HG02973 (cell line): ENCODE measurements around the gene KLHL20.
"Not testable (repeated sequence)": the region's sequence is repeated elsewhere in the genome, so short reads cannot be mapped to it uniquely, and the experiment has no call there.

Experiments
- ATAC-seq: cut with Tn5 transposase; IDR thresholded peaks from one replicate; pipeline ENCODE4 v1.9.1; 2021; ENCODE audit warnings: moderate library complexity; ENCODE audit not compliant: unreplicated experiment

KLHL20 gene

DNA sequence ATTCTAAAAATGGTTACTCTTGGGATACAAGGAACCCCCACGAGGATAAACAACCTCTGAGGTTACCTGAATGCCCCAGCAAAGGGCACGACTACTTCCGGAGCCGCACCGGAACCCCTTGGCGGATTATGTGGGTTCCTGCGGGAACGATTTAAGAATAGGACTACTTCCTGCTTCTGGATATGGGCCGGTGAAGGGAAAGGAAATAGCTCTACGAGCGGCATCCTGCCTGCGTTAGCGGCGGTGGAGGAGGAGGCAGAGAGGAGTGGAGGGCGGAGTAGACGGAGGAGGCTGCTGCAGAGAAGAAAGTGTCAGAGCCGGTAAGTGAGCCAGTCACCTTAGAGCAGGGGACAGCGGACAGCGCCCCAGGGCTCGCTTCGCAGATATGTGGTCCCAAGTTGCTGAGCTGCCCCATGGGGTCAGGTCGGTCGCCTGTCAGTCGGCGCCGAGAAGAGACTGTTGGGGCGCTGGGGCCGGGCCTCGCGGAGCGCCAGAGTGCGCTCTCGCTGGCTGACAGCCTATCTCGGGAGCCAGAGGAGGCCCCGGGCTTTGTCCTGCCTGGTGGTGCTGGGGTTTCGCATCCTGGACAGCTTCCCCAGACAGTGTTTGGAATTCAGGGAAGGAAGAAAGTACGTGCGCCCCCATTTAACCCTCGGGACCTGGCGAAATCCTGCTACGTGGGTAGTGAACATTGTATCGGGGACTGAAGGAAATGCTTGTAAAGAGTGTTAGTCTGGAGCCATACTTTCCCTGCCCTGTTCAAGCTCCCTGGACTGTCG, at the start of gene KLHL20:
Gene KLHL20, plus strand, starts transcription at position 223 of the 779 bp plus-strand sequence. CDS start 1,063 bp downstream, outside the sequence.
- peak; percentile 88 for ATAC-seq

DNA sequence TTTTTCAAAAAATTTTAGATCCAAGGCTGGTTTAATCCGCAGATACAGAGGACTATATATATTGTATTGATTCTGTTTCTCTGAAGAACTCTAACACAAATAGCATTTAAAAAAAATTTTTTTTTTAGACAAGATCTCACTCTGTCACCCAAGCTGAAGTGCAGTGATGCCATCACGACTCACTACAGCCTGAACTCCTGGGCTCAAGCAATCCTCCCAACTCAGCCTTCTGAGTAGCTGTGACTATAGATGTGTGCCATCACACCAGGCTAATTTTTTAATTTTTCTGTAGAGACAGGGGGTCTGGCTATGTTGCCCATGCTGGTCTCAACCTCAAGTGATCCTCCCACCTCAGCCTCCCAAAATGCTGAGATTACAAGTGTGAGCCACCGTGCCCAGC, 48.1 kb upstream of the KLHL20 start:
- ATAC-seq, result no peak

DNA sequence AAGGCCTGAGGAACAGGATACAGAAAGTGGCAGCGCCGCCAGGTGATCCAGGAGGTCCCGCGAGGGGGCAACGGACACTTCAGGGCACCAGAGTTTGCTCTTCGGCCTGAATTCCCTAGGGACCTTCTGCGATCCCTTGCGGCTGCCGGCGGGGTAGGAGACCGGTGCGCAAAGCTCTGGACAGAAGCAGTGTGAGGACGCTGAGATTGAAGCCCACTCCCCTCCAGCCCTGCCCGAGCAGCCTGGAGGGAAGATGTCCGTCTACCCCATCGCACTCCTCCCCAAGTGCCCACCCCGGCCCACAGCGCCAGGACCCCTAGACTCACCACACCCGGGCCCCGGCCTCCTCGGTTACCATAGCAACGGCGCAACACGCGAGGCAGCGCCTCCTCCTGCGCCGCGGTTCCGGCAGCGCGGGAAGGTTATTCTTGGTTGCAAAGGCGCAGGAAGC, 45.3 kb upstream of the KLHL20 start, which contains the start of gene ANKRD45:
Gene ANKRD45, minus strand, starts transcription at position 361 of the 451 bp plus-strand sequence. CDS start 10,433 bp downstream, outside the sequence.
- ATAC-seq, result no peak

GRCh38 chr1:173674496-173674895, 40.3 kb upstream of the KLHL20 start:
- not testable (repeated sequence) for ATAC-seq

- not testable (repeated sequence) for ATAC-seq
Measured at GRCh38 chr1:173680152-173680551, 34.6 kb upstream of the KLHL20 start.

DNA sequence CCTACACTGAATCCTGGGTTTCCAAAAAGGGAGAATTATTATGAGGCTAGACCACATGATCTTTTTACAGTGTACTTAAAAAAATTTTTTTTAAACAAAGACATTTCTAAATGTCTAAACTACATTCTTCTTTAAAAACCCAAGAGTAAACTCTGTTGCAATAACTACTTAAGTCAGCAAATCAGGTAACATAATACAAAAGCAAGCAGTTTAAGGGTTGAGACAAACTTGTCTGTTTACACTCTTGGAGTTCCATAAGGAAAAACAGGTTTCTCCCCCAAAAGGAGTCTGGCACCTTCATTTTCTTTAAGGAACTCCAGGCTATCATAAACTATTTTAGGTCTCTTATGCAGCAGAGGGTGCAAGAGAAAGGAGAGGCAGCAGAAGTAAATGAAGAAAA, 32.6 kb upstream of the KLHL20 start:
- ATAC-seq, result no peak

- ATAC-seq, result not testable (repeated sequence)
Measured at GRCh38 chr1:173683838-173684237, 30.9 kb upstream of the KLHL20 start.

GRCh38 chr1:173685121-173685520, 29.7 kb upstream of the KLHL20 start:
- not testable (repeated sequence) for ATAC-seq

GRCh38 chr1:173688300-173688699, 26.5 kb upstream of the KLHL20 start:
- ATAC-seq, result no peak

DNA sequence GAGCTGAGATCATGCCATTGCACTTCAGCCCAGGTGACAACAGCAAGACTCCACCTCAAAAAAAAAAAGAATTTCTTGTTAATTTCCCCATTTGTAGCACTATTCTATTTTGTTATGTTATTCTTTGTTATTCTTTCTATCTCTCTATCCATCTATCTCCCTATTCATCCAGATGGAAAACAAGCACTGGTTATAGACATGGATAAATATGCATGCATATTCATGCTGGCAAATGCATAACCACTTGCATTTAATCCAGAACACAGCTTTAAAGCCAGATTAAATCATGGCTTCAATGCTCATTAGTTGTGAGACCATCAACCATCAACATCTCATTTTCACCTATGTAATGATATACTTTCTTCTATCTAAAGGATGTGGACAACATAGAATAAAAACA, 21.5 kb upstream of the KLHL20 start:
- no peak for ATAC-seq

DNA sequence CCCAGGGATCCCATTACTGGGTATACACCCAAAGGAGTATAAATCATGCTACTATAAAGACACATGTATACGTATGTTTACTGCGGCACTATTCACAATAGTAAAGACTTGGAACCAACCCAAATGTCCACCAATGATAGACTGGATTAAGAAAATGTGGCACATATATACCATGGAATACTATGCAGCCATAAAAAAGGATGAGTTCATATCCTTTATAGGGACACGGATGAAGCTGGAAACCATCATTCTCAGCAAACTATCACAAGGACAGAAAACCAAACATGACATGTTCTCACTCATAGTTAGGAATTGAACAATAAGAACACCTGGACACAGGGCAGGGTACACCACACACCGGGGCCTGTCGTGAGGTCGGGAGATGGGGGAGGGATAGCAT, 13.5 kb upstream of the KLHL20 start:
- not testable (repeated sequence) for ATAC-seq

DNA sequence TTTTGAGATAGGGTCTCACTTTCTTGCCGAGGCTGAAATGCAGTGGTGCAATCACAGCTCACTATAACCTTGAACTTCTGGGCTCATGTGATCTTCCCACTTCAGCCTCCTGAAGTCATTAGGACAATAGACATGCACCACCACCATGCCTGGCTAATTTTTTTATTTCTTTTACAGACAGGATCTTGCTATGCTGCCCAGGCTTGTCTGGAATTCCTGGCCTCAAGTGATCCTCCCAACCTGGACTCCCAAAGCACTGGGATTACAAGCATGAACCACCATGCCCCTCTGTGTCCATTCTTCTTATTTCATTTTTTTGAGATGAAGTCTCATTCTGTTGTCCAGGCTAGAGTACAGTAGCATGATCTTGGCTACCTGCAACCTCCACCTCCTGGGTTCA, 12.0 kb upstream of the KLHL20 start:
- no peak for ATAC-seq

DNA sequence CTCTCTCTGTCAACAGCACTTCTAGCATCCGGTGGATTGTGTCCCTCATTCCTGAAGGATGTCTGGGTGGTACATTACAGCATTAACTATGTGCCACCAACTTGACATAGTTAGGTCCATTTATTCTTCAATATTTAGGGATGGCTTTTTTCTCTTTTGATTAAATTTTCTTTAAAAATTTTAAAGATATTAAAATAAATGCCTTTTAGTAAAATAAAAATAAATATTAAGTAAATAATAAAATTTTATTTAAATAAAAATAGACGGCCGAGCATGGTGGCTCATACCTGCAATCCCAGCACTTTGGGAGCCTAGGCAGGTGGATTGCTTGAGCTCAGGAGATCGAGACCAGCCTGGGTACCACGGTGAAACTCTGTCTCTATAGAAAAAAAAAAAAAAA, 9.7 kb upstream of the KLHL20 start:
- ATAC-seq, result no peak

DNA sequence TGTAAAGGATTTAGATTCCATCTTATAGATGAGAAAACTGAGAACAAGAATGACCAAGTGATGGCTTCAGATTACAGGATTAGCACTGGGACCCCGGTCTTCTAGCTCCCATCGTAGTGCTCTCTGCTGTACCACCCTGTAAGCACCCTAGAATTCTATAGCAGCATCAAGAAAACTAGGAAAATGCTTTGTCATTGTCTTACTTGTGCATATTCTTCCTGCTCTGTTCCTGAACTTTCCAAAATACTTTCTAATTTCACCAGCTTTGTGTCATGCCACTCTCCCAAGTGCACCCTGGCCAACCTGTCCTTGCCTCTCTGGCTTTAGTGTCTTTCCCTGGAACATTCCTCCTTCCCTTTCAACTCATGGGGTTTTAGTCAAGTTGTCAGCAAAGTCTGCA, 6.0 kb upstream of the KLHL20 start:
- no peak for ATAC-seq

DNA sequence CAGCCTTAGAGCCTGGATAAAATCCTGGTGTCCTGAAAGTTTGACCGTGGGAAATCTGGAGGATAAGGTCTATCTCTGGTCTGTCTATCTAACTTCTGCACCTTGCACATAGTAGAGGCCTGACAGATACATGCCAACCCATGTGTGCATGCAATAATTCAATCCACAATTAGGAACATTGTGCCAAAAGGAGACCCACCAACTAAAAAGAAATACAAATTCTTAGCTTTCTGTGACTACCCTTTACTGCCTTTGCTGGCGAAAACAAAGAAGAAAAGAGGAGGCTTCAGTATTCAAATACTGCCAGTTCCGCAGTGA, 381 bp upstream of the KLHL20 start:
- ATAC-seq, result no peak

DNA sequence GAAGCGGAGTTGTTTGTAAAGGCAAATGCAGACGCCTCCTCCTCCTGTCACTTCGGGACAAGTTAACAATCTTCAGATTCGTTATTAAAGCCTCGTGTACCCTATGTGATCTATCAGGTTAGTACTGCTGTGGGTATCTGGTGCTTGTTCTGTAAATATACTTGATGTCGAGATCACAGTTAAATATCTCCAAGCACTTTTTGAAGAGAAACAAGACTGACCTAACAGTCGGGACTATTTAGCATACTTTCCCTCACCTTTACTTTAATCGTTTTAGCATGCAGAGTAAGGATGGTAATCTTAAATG, 710 bp downstream of the KLHL20 start:
- no peak for ATAC-seq

- ATAC-seq, result no peak
Measured at GRCh38 chr1:173717238-173717637, 2.5 kb downstream of the KLHL20 start.

DNA sequence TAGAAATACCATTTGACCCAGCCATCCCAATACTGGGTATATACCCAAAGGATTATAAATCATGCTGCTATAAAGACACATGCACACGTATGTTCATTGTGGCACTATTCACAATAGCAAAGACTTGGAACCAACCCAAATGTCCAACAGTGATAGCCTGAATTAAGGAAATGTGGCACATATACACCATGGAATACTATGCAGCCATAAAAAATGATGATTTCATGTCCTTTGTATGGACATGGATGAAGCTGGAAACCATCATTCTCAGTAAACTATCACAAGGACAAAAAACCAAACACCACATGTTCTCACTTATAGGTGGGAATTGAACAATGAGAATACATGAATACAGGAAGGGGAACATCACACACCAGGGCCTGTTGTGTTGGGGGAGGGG, 16.6 kb downstream of the KLHL20 start:
- not testable (repeated sequence) for ATAC-seq

- no peak for ATAC-seq
Measured at GRCh38 chr1:173733912-173734311, 19.1 kb downstream of the KLHL20 start.

- not testable (repeated sequence) for ATAC-seq
Measured at GRCh38 chr1:173736104-173736503, 21.3 kb downstream of the KLHL20 start.

- ATAC-seq, result no peak
Measured at GRCh38 chr1:173742203-173742886, 27.6 kb downstream of the KLHL20 start.

- no peak for ATAC-seq
Measured at GRCh38 chr1:173744651-173745050, 29.9 kb downstream of the KLHL20 start.
